ENCODE results near the gene WHRN. TPM values are rescaled to one million over a fixed set of nuclear protein-coding genes. Genes with fewer than 3 reads are reported as not detected.

WHRN gene
- total and polyA plus RNA-seq, 2 of the 13 experiments (the other 11 are each of a cell fraction or from before 2014, with no cell fraction given), result 2.3 to 5.3 TPM

DNA sequence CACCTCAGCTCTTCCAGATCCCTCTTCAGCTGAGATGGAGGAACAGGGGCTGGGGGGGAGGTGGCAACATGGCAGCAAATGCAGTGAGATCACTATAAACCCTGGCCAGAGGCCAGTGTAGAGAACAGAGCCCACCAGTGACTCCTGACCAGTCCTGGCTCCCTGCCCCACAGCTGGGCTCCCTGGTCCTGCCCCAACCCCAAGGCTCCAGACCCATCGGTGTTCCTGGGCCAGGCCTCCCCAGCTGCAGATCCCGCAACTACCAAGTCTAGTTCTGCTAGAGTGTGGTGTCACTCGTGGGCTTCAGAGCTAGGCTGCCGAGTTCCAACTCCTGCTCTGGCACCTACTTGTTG lies 134.3 kb downstream of the WHRN start:
- Histone ChIP-seq H3K27ac (ENCODE audit: extremely low read length, insufficient read depth, low read length) (no peak overlapping the region), H3K9ac (ENCODE audit: insufficient read depth, low read depth, low read length) (no peak overlapping the region), H3K4me2 (ENCODE audit: low read depth, low read length) (no peak overlapping the region), H2AFZ (ENCODE audit: low read length) (no peak overlapping the region), H4K20me1 (ENCODE audit: insufficient read depth, low read length) (no peaks in the 10 kb centered on the region), H3K9me3 (ENCODE audit: low read length) (no peaks in the 10 kb centered on the region), H3K4me3 (replicated peaks in 1 of 3; ENCODE audit: insufficient read depth in 1 of 3, low read depth in 2 of 3, low read length in 3 of 3) (no peak overlapping the region), H3K4me1 (ENCODE audit: insufficient read depth, low read length) (no peaks in the 10 kb centered on the region; the same call in 1 of the 2 replicates), H3K27me3 (ENCODE audit: control insufficient read depth in 1 of 2, insufficient read depth in 2 of 2, low read length in 2 of 2) (no peaks in the 10 kb centered on the region), H3K79me2 (ENCODE audit: insufficient read depth, low read length) (no peaks in the 10 kb centered on the region), H3K36me3 (replicated peaks in 1 of 2; ENCODE audit: control insufficient read depth in 1 of 2, insufficient read depth in 2 of 2, low read length in 2 of 2) (peaks cover 0 to 13% of the 10 kb centered on the region in 2 experiments; a peak in 2 of 5 replicates)
- no peak for FAIRE-seq
- ChIA-PET POLR2A (no interaction called here), CTCF (ENCODE audit: low intra/inter-chr PET ratio, low total read pairs) (no interaction called here)
- TF ChIP-seq, protein P1, sequence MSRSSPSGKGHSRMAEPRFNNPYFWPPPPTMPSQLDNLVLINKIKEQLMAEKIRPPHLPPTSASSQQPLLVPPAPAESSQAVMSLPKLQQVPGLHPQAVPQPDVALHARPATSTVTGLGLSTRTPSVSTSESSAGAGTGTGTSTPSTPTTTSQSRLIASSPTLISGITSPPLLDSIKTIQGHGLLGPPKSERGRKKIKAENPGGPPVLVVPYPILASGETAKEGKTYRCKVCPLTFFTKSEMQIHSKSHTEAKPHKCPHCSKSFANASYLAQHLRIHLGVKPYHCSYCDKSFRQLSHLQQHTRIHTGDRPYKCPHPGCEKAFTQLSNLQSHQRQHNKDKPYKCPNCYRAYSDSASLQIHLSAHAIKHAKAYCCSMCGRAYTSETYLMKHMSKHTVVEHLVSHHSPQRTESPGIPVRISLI (CRISPR knock-in tag; IDR thresholded peaks at IDR 0.05; ENCODE audit: borderline replicate concordance), result no peak
- TF ChIP-seq FOSL2 (CRISPR knock-in tag; IDR thresholded peaks at IDR 0.05) (no peak), ZMYM4 (CRISPR knock-in tag; IDR thresholded peaks at IDR 0.05) (no peak), ZFP62 (CRISPR knock-in tag; IDR thresholded peaks at IDR 0.05) (no peak), MXD1 (CRISPR knock-in tag; IDR thresholded peaks at IDR 0.05) (no peak), YY1 (IDR thresholded peaks at IDR 0.05; ENCODE audit: insufficient read depth, insufficient replicate concordance, low read depth, low read length) (no peak), ZNF670 (CRISPR knock-in tag; IDR thresholded peaks at IDR 0.05; ENCODE audit: borderline replicate concordance) (no peak), NR1H2 (CRISPR knock-in tag; IDR thresholded peaks at IDR 0.05; ENCODE audit: borderline replicate concordance, low read depth) (no peak), ZNF569 (CRISPR knock-in tag; IDR thresholded peaks at IDR 0.05; ENCODE audit: borderline replicate concordance) (no peak), ZNF605 (CRISPR knock-in tag; IDR thresholded peaks at IDR 0.05) (no peak), ZNF776 (CRISPR knock-in tag; IDR thresholded peaks at IDR 0.05) (no peak), ZNF678 (CRISPR knock-in tag; IDR thresholded peaks at IDR 0.05) (no peak), ZNF24 (IDR thresholded peaks at IDR 0.05) (no peak)
- TF ChIP-seq, protein P2, sequence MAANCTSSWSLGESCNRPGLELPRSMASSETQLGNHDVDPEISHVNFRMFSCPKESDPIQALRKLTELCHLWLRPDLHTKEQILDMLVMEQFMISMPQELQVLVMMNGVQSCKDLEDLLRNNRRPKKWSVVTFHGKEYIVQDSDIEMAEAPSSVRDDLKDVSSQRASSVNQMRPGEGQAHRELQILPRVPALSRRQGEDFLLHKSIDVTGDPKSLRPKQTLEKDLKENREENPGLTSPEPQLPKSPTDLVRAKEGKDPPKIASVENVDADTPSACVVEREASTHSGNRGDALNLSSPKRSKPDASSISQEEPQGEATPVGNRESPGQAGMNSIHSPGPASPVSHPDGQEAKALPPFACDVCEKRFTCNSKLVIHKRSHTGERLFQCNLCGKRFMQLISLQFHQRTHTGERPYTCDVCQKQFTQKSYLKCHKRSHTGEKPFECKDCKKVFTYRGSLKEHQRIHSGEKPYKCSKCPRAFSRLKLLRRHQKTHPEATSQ (CRISPR knock-in tag; IDR thresholded peaks at IDR 0.05; ENCODE audit: borderline replicate concordance), result no peak
- TF ChIP-seq, protein P3, sequence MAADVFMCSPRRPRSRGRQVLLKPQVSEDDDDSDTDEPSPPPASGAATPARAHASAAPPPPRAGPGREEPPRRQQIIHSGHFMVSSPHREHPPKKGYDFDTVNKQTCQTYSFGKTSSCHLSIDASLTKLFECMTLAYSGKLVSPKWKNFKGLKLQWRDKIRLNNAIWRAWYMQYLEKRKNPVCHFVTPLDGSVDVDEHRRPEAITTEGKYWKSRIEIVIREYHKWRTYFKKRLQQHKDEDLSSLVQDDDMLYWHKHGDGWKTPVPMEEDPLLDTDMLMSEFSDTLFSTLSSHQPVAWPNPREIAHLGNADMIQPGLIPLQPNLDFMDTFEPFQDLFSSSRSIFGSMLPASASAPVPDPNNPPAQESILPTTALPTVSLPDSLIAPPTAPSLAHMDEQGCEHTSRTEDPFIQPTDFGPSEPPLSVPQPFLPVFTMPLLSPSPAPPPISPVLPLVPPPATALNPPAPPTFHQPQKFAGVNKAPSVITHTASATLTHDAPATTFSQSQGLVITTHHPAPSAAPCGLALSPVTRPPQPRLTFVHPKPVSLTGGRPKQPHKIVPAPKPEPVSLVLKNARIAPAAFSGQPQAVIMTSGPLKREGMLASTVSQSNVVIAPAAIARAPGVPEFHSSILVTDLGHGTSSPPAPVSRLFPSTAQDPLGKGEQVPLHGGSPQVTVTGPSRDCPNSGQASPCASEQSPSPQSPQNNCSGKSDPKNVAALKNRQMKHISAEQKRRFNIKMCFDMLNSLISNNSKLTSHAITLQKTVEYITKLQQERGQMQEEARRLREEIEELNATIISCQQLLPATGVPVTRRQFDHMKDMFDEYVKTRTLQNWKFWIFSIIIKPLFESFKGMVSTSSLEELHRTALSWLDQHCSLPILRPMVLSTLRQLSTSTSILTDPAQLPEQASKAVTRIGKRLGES (CRISPR knock-in tag; IDR thresholded peaks at IDR 0.05; ENCODE audit: borderline replicate concordance), result no peak
- no CpG with 5 or more reads among the region's 4 CpGs for WGBS (ENCODE audit: low lambda C conversion rate)
- no TSS peak for BruUV-seq (replicated peaks)
- no peak for ATAC-seq
- in situ Hi-C loops (cut with HindIII; ENCODE audit: extremely low pct_ligation_motif_present, low pct_unique_long_range_greater_than_20kb), result no loop called here
- no peak for DNase-seq (ENCODE audit: low spot score)
- intact Hi-C loops (cut with micrococcal nuclease; ENCODE audit: unreplicated experiment), result no loop called here

Data from HepG2 (cell line).